C4-2B (cell line): Measurements from ENCODE around the gene PTPRN2.

ENCODE experiments used
- H3K27ac ChIP-seq: fragments of 450-650 bp; 2 replicates; pipeline ENCODE4 v1.5.1; 2017
- ZFX ChIP-seq: fragments of 450-650 bp; IDR thresholded peaks from 2 replicates; pipeline ENCODE4 v1.6.1; 2017
- TF ChIP-seq, protein P1 (sequence below): fragments of 450-650 bp; conservative IDR thresholded peaks from 2 replicates; pipeline ENCODE4 v1.5.1; 2017; ENCODE audit warnings: mild to moderate bottlenecking

Gene PTPRN2

DNA sequence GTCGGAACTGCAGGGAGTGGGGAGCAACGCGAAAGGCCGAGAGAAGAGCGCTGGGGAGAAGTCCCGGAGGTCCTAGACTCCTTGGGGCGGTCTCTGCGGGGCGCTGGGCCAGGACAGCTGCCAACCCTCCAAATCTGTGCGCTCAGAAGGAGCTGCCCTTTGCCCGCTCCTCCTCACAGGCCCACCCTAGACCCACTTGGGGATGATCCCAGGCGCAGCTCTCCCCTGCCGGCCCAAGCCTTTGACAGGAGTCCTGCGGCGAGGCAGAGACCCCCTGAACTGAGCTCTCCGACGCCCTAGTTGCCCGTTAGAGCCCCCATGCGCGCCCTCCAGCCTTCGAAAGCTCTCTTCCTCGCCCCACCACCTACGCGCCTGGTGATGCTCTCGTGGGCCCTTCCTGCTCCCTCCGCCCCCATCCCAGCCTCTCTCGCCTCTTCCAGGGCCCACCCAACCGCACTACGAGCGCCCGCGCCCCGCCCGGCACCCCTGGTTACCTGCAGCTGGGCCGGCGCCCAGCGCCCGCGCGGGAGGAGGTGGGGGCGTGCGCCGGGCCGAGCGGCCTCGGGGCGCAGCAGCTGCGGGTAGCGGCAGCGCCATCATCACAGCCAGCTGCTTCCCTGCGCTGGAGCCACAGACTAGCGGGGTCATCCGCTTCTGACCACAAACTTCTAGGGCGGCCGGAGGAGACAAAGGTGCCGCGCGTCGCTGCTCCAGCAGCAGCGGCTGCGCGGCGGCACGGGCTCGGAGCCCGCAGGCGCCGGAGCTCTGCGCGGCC is 897.4 kb downstream of the PTPRN2 start:
- TF ChIP-seq, protein P1, sequence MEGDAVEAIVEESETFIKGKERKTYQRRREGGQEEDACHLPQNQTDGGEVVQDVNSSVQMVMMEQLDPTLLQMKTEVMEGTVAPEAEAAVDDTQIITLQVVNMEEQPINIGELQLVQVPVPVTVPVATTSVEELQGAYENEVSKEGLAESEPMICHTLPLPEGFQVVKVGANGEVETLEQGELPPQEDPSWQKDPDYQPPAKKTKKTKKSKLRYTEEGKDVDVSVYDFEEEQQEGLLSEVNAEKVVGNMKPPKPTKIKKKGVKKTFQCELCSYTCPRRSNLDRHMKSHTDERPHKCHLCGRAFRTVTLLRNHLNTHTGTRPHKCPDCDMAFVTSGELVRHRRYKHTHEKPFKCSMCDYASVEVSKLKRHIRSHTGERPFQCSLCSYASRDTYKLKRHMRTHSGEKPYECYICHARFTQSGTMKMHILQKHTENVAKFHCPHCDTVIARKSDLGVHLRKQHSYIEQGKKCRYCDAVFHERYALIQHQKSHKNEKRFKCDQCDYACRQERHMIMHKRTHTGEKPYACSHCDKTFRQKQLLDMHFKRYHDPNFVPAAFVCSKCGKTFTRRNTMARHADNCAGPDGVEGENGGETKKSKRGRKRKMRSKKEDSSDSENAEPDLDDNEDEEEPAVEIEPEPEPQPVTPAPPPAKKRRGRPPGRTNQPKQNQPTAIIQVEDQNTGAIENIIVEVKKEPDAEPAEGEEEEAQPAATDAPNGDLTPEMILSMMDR: no peak
- TF ChIP-seq ZFX: peak; percentile 84

DNA sequence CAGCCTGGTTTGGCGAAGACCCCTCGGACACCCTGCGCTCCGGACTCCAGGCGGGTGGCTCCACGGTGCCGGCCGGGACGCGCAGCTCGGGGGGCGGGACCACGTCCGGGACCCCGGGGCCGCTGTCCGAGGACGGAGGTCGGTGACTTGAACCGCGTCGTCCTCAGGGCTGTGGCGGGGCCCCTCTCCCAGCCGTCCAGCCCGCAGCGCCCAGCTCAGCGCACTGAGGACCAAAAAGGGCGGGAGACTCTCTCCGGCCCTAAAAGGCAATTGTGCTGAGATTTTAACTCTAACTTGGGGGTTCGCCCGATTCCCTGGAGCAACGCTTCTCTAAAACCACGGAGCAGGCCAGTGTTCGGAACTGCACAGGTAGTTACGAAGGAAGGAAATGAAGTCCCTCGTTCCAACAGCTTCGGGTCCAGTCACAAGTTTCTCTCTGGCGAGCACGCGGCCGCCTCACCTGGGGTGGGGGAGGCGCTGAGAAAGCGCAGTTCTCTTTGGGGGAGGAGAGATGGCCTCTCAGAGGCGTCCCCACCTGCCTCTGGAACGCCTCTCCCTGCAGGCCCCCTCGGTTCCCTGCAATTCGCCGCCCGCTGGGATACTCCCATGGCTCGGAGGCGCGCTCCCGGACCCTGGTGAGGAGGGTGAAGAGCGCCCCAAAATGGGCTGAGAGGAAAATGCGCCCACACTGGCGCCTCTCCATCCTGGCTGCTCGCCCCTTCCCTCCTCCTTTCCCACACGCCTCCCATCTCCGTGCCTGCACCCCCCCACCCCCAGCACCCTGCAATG is 898.2 kb downstream of the PTPRN2 start:
- H3K27ac ChIP-seq: peak overlapping the region; percentile 82
- no peak for TF ChIP-seq ZFX
- TF ChIP-seq, protein P1: no peak

More for the DNA sequence above, 897.4 kb downstream of the PTPRN2 start:
- peak overlapping the region; percentile 82 for H3K27ac ChIP-seq

DNA sequence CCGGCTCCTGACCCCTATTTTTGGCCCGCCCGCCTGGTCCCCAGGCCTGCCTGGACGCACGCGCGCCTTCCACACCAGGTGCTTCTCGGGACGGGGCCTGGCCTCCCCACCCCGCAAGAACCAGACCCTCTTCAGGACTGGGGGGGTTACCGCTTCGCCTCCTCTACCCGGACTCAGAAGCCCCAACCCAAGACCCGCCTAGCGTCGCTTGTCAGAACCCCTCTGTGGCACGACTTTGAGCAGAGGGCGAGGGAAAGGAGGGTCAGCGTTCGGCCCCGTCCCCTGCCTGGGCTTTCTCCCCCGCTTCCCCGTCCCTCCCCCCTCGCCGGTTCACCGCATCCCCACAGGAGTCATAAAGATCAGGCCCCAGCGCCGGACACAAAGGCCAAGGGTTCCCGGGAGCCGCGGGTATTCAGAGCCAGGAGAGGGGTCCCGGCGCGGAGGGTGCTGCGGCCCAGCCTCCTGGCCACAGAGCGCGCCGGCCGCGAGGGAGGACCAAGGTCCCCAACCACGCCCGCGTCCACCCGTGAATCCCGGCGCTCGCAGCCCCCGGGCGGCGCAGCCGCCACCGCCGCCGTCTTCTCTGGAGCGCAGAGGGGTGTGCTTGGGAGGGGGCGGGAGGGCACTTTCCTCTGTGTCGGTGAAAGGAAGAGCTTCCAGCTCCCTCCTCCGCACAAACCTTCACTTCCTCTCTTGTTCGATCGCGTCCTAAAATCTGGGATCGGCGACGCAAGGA is 898.9 kb downstream of the PTPRN2 start:
- TF ChIP-seq, protein P1: no peak
- TF ChIP-seq ZFX: no peak
- H3K27ac ChIP-seq: no peak overlapping the region

DNA sequence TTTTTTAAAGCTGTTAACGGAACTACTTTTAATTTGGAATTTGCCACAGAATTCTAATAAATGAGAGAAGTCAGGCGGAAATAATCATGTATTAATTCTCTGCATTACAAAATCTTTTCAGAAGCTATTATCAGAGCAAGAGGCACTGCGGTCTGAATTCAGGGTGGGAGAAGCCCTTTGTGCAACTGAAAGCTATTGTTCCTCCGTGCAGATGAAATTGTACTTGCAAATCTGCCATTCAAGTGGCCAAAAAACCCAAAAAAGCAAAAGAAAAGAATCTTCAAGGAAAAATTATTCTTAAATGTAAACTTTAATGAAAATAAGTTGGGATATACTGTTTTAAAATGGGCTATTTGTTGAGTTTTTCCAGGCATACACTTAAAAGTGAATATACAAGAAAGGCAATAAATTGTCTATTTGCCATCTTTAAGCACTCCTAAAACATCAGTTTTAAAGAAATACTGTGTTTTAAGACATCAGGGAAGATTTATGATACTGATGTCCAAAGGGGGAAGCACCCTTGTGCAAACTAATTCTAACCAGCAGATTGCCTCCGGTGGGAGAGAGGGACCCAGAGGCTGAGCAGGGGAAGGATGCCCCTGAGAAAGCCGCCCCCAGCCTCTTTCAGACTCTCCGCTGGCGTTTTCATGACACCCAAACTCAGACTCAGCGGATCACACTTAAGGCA is 899.6 kb downstream of the PTPRN2 start:
- no peak overlapping the region for H3K27ac ChIP-seq
- no peak for TF ChIP-seq ZFX
- TF ChIP-seq, protein P1: no peak

DNA sequence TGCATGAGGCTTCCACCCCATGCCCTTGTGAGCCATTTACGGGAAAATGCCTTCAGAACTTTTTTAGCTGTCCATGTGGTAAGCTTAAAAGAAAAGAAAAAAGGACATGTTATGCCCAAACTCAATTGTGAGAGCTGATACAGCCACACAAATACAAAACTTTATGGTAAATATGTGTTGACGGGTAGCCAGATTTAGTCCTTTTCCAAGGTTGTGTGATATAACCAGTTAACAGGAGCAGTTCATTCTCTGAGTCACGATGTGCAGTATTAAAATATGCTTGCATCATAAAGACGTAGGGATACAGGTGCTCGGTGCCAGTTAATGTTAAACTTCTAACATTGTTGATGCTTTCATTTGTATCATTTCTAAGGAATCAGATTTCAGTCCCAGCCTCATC is 900.5 kb downstream of the PTPRN2 start:
- TF ChIP-seq ZFX: no peak
- H3K27ac ChIP-seq: no peak overlapping the region

DNA sequence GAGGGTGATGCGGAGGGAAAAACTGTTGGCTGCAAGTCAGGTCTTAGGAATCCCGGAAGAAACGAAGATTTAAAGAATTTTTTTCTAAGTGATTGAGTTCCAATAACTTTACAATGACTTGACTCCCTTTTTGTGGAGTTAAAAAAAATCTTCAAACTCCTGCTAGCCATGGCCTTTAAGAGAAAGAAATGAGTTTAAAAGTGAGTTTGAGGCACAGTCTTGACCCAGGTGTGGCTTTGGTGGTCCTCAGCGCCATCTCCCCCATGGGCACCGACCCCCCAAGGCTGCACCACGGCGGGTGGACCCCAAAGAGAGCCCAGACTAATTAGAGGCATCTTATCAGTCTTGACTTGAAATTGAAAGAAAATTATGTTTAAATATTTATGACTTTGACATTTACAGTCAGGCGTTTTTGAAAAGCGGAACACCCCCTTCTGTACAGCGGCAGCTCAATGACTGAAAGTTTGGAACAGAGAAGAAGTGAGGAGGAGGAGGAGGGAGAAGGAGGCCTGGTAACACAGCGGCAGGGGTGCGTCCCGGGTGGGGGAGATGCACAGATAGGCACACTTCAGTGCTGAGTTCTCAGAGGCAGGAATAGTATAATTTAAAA is 901.2 kb downstream of the PTPRN2 start:
- TF ChIP-seq, protein P1: no peak
- no peak for TF ChIP-seq ZFX
- H3K27ac ChIP-seq: no peak overlapping the region; the same call in 1 of the 2 replicates
